ENCODE data around the gene RNPEPL1.

Gene RNPEPL1

DNA sequence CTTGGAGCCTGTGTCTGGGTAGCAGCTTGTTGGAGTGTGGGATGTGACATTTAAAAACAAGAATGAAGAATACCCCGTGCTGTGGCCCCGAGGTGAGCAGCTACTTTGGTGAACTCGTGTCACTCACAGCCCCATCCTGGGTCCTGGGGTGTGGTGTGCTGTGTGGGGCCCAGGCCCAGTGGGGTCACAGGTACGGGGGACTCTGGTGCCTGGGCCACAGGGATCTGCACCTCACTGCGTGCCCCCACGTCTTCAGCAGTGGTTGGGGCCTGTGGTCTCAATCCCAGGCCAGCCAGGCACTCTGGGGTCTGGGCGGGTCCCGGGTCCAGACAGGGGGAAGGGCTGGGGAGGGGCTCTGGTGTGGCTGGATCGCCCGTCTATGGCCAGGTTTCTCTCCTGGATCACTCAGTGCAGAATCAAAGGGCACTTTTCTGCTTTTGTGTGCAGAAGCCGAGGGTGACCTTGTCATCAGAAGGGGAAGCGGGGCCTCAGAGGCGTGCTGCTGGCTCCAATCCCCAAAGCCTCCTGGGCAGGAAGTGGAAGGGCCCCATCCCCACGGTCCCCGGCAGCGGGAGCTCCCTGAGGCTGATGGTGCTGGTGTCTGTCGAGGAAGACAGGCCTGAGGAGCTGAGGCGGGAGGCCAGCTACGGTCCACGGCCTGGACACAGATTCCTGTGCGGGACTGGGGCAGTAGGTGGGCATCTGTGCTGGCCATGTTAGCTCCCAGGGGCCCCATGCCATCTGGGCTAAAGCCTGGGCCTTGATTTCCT, 58.4 kb downstream of the RNPEPL1 start:
- ATAC-seq, result peak; percentile 28
- DNase-seq, result peak; percentile 58

DNA sequence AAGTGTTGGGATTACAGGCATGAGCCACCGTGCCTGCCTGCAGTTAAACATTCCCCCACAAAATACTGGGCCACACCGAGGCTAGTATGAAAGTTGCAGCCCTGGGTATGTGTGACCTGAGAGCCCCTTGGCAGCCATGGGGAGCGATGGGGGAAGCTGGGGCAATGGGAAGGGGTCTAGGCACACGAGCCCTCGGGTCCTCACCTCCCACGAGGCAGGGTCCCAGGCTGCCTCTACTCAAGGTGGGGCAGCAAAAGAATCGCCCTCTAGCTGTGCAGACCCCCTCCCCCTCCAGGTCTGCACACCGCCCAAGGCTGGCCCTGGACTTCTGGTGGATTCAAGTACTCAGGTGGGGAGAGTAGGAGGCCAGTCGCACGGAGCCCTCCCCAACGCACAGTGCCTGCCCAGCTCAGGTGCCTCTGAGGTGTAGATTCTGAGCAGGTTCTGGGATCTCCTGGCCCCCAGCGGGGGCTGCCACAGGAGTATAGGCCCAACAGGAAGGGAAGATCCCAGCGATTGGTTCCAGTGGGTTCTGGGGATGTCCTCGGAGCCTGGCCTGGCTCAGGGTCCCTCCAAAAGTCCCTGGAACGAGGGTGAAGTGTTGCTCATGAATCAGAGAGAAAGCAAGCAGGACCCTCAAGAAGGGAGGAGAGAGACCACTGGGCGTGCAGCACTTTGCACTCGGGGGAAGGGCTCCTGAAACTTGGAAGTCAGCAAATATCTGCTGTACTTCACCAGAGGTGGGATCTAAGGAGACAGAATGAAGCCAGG, 59.6 kb downstream of the RNPEPL1 start:
- DNase-seq, result no peak
- ATAC-seq, result no peak

GRCh38 chr2:240628507-240628807, 60.2 kb downstream of the RNPEPL1 start:
- ATAC-seq (no peak), DNase-seq (no peak)

- DNase-seq (no peak), ATAC-seq (no peak)
Measured at GRCh38 chr2:240628808-240629618, 60.7 kb downstream of the RNPEPL1 start.

DNA sequence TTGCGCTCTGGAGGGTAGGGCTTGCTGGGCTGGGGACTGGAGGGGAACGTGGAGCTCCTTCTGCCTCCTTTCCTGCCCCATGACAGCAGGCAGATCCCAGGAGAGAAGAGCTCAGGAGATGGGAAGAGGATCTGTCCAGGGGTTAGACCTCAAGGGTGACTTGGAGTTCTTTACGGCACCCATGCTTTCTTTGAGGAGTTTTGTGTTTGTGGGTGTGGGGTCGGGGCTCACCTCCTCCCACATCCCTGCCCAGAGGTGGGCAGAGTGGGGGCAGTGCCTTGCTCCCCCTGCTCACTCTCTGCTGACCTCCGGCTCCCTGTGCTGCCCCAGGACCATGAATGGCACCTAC, 61.3 kb downstream of the RNPEPL1 start:
- DNase-seq, result no peak

DNA sequence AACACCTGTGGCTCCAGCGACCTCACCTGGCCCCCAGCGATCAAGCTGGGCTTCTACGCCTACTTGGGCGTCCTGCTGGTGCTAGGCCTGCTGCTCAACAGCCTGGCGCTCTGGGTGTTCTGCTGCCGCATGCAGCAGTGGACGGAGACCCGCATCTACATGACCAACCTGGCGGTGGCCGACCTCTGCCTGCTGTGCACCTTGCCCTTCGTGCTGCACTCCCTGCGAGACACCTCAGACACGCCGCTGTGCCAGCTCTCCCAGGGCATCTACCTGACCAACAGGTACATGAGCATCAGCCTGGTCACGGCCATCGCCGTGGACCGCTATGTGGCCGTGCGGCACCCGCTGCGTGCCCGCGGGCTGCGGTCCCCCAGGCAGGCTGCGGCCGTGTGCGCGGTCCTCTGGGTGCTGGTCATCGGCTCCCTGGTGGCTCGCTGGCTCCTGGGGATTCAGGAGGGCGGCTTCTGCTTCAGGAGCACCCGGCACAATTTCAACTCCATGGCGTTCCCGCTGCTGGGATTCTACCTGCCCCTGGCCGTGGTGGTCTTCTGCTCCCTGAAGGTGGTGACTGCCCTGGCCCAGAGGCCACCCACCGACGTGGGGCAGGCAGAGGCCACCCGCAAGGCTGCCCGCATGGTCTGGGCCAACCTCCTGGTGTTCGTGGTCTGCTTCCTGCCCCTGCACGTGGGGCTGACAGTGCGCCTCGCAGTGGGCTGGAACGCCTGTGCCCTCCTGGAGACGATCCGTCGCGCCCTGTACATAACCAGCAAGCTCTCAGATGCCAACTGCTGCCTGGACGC, 61.9 kb downstream of the RNPEPL1 start:
- no peak for ATAC-seq
- DNase-seq, result no peak

More for the DNA sequence above, 61.3 kb downstream of the RNPEPL1 start:
- no peak for ATAC-seq

All from stimulated activated naive CD8-positive, alpha-beta T cell treated with anti-CD3 and anti-CD28 coated beads, Interleukin-15, Interleukin-2, amounts not matched to agents 100 U/mL and 50 U/mL, for 24 hours (primary cell).